Neural progenitor cell (in vitro differentiated cells): ENCODE measurements around the gene LRP1-AS.

Source experiments
- EZH2phosphoT487 ChIP-seq: fragments of 200-600 bp; sonication (generic); IDR thresholded peaks from 2 replicates; pipeline ENCODE4 v1.6.1; 2017; ENCODE audit warnings: antibody characterized with exemption
- TF ChIP-seq, protein P1 (sequence below): fragments of 200-600 bp; sonication (generic); IDR thresholded peaks from 2 replicates; pipeline ENCODE4 v1.5.1; 2017; ENCODE audit warnings: antibody characterized with exemption, mild to moderate bottlenecking

GRCh38 chr12:57192920-57193319 is 45.5 kb upstream of the LRP1-AS start:
- TF ChIP-seq, protein P1, sequence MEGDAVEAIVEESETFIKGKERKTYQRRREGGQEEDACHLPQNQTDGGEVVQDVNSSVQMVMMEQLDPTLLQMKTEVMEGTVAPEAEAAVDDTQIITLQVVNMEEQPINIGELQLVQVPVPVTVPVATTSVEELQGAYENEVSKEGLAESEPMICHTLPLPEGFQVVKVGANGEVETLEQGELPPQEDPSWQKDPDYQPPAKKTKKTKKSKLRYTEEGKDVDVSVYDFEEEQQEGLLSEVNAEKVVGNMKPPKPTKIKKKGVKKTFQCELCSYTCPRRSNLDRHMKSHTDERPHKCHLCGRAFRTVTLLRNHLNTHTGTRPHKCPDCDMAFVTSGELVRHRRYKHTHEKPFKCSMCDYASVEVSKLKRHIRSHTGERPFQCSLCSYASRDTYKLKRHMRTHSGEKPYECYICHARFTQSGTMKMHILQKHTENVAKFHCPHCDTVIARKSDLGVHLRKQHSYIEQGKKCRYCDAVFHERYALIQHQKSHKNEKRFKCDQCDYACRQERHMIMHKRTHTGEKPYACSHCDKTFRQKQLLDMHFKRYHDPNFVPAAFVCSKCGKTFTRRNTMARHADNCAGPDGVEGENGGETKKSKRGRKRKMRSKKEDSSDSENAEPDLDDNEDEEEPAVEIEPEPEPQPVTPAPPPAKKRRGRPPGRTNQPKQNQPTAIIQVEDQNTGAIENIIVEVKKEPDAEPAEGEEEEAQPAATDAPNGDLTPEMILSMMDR = no peak
- no peak for TF ChIP-seq EZH2phosphoT487
